TTC549 (cell line): ENCODE results near the gene PGAM2.
"Not testable (repeated sequence)": the region's sequence is repeated elsewhere in the genome, so short reads cannot be mapped to it uniquely, and the experiment has no call there.

ENCODE experiments used
- FAIRE-seq: peaks from 2 replicates; lab custom pipeline; 2012; peaks lifted over from hg19 to GRCh38; lab: Jason Lieb, UNC

Gene PGAM2

GRCh38 chr7:44048031-44048795 is 17.2 kb downstream of the PGAM2 start:
- no peak for FAIRE-seq

GRCh38 chr7:44046321-44047061 is 18.9 kb downstream of the PGAM2 start:
- FAIRE-seq: no peak

GRCh38 chr7:44045226-44046014 is 19.9 kb downstream of the PGAM2 start:
- FAIRE-seq: no peak

GRCh38 chr7:44044315-44045225 is 20.8 kb downstream of the PGAM2 start, which contains the start of gene DBNL:
Gene DBNL (plus strand): TSS chr7:44044702. CDS start chr7:44044738, 36 bp downstream.
- no peak for FAIRE-seq

- no peak for FAIRE-seq
Measured at GRCh38 chr7:44043902-44044301, 21.5 kb downstream of the PGAM2 start.

- FAIRE-seq: no peak
Measured at GRCh38 chr7:44042221-44042620, 23.1 kb downstream of the PGAM2 start.

- FAIRE-seq: not testable (repeated sequence)
Measured at GRCh38 chr7:44040493-44040891, 24.9 kb downstream of the PGAM2 start.

- FAIRE-seq: not testable (repeated sequence)
Measured at GRCh38 chr7:44039800-44040492, 25.4 kb downstream of the PGAM2 start.

- not testable (repeated sequence) for FAIRE-seq
Measured at GRCh38 chr7:44038961-44039558, 26.3 kb downstream of the PGAM2 start.

- not testable (repeated sequence) for FAIRE-seq
Measured at GRCh38 chr7:44038553-44038952, 26.8 kb downstream of the PGAM2 start.

- FAIRE-seq: not testable (repeated sequence)
Measured at GRCh38 chr7:44037951-44038350, 27.4 kb downstream of the PGAM2 start.

GRCh38 chr7:44036364-44036763 is 29.0 kb downstream of the PGAM2 start:
- not testable (repeated sequence) for FAIRE-seq

GRCh38 chr7:44033971-44034844 is 31.2 kb downstream of the PGAM2 start:
- FAIRE-seq: not testable (repeated sequence)

GRCh38 chr7:44032031-44032430 is 33.3 kb downstream of the PGAM2 start:
- FAIRE-seq: not testable (repeated sequence)

GRCh38 chr7:44031319-44031718 is 34.0 kb downstream of the PGAM2 start:
- not testable (repeated sequence) for FAIRE-seq

- FAIRE-seq: not testable (repeated sequence)
Measured at GRCh38 chr7:44030029-44030428, 35.3 kb downstream of the PGAM2 start.

GRCh38 chr7:44029433-44029832 is 35.9 kb downstream of the PGAM2 start:
- not testable (repeated sequence) for FAIRE-seq

- not testable (repeated sequence) for FAIRE-seq
Measured at GRCh38 chr7:44022796-44023467, 42.4 kb downstream of the PGAM2 start.

- FAIRE-seq: not testable (repeated sequence)
Measured at GRCh38 chr7:44022069-44022468, 43.3 kb downstream of the PGAM2 start.
